Stimulated activated CD4-positive, alpha-beta T cell treated with anti-CD3 and anti-CD28 coated beads, Interleukin-2, amount 100 ng/mL, for 48 hours (primary cell): ENCODE results near the gene NHLRC4.

Experiments
- DNase-seq, 2 donors: peaks; one replicate each; pipeline ENCODE4 v3.0.0-alpha.2; 2020

Gene NHLRC4, protein sequence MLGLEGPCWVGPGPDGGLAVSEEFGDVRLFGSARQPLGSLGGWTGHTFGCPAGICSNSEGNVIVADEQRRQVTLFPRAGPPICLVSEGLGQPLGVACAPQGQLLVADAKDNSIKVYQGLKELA

DNA sequence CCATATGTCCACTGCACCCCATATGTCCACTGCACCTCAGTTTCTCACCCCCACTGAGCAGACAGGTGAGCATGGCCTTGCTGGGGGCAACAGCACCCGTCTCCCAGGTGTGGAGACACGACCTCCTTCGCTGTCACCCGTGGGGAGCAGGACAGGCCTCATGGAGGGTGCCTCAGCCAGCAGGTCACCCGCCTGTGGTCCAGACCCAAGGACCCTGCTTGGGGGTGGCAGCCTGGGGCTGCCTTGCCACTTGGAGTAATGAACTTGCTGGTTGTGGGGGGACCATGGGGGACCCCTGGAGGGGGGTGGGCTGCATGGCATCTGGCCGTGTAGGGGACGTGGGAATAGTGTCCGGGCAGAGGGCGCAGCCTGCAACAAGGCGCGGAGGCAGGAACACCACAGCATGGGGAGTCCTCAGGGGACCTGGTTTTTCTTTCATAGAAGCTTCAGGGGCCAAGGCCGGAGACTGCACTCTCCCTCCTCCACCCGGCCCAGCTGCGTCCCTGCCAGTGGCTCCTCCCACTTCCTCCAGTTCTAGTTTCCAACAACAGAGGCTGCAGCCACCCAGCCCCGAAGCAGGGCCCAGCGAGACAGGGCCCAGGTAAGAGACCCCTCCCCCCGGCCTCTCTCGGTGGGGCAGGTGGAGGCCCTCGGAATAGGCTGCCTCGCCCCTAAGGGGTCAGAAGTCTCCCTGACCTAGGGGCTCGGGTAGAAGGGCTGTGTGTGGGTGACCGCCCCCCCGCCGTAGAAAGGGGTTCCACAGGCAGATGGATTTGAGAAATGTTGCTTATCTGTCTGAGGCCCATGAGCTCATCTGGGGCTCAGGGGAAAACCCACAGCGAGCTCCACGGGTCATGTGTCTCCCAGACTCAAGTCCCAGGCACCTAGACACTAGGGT, at the start of gene NHLRC4:
TSS of gene NHLRC4 (plus strand) at position 531 of the 898 bp plus-strand sequence. CDS start 1,043 bp downstream, outside the sequence.
- DNase-seq, result peak; percentile 28 to 37

DNA sequence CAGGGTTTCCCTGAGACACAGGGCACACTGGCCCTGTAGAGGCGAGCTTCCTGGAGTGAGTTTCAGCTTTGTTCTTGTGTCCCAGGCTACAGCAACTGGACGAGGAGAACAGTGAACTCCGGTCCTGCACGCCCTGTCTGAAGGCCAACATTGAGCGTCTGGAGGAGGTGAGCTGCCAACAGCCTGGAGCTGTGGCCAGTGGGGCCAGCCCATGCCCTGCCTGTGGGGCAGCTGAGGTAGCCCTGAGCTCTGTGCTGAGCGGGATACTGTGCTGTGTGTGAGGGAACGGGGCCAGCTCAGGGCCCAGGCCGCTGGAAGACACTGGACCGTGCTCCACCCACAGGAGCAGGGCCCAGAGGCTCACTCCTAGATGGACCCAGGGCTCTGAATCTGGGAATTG, 47.9 kb upstream of the NHLRC4 start:
- DNase-seq, result no peak

DNA sequence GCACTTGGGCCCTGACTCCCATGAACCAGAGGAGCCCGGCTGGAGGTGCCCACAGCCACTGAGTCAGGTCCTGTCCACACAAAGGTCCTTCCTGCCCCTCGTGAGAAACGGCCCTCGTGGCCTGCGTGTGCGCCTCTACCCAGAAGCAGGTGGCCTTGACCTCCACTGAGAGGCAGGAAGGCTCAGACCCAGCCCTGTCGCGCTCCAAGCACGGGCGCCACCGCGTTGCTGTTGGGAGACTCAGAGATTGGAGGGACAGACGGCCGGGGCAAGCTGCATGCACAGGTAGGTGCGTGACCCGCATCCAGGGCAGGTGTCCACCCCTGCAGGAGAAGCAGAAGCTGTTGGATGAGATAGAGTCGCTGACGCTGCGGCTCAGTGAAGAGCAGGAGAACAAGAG, 47.4 kb upstream of the NHLRC4 start:
- DNase-seq, result no peak

DNA sequence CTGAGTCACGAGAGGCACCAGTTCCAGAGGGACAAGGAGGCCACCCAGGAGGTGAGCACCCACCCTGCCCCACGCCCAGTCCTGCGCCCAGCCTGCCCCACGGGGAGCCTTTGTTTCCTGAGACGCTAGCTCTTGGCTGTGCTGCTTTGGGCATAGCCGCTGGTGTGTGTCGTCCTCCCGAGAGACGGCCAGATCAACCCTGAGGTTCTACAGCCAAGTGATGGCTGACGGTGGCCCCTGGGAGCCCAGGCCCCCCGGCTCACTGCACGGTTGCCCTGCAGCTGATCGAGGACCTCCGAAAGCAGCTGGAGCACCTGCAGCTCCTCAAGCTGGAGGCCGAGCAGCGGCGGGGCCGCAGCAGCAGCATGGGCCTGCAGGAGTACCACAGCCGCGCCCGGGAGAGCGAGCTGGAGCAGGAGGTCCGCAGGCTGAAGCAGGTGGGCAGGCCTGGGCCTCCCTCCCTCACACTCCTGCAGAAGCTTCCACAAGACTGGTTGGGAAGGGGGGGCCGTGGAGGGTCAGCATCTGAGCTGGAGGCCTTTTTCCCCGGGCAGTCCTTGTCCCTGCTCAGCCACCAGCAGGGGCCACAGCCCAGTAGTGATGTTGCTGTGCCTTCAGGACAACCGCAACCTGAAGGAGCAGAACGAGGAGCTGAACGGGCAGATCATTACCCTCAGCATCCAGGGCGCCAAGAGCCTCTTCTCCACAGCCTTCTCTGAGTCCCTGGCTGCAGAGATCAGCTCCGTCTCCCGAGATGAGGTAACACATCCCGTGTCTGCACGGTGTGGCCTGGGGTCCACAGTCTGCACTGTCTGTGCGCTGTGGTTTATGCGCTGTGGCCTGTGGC, 46.7 kb upstream of the NHLRC4 start:
- DNase-seq, result no peak

DNA sequence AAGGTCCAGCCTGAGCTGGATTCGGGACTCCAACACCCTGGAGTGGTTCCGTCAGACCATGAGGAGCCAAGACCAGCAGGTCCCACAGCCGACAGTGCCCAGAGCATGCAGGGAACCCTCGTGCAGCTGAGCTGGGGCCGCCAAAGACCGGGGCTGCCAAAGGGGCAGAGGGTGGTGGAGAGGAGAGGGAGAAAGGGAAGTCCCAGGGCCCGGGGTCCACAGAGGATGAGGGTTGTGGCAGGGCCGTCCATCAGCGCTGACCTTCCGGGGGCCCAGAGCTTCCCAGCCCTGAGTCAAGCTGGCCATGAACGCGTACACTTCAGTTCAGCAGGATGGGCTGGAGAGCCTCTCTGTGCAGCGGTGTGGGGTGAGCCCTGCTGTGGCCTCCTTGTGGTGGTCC, 46.0 kb upstream of the NHLRC4 start:
- no peak for DNase-seq

DNA sequence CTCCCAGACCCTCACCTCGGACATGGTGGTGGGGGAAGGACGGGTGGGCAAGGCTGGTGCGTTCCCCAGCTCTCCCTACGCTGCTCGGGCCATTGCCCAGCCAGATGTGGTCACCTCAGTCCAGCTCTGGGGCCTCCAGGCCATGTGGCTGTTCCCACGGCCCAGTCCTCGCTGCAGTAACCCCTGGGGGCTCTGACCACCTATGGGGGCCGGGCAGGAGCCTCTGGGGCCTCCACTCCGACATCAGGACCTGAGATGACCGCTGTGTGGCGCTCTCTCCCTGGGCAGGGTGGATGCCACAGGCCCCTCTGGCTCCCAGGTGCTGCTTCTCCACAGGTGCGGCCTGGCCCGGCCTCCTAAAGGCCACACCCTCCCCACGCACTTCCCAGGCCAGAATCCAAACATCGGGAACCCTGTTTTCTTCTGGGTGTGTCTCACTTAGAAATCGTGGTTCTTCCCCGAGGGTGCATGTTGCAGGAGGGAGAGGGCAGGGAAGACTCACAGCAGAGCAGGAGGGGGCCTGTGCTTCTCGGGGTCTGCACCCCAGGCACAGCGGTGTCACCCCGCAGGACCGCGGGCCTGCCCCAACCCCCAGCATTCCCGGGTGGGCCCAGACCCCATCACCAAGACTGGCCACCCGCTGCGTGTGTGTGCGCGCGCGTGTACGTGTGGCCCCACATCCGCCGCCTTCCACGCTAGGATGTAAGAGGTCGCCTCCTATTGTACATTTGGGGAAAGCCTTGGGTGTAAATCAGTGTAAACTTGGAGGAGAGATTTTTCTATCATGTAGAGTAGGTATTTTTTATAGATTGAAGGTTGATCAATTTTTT, 45.2 kb upstream of the NHLRC4 start:
- no peak for DNase-seq

DNA sequence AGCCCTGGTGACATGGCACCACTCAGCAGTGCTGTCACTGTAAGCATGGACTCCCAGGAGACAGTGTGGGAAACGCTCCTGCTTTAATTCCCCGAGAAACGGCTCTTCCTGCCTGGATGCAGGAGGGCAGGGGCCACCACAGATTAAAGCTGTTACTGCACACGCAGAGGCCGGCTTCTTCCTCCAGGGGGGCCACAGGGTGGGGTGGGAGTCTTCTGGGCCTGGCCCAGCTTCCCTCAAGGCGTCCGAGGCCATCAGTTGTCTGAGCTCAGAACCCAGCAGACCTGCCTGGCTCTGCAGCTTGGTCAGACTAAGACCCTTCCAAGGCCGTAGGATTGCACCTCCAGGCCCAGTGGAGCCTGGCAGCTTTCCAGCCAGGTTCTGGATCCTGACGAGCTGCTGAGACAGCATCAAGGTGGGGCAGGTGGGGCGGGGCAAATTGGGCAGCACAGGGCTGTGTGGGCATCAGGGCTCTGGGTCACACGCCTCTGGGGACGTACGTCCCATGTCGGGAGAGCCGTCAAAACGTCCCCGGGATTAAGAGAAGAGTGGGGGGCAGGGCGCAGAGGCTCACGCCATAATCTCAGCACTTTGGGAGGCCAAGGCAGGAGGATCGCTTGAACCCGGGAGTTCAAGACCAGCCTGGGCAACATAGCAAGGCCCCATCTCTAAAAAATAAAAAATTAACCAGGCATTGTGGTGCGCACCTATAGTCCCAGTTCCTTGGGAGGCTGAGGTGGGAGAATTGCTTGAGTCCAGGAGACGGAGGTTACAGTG, 44.3 kb upstream of the NHLRC4 start:
- no peak for DNase-seq

DNA sequence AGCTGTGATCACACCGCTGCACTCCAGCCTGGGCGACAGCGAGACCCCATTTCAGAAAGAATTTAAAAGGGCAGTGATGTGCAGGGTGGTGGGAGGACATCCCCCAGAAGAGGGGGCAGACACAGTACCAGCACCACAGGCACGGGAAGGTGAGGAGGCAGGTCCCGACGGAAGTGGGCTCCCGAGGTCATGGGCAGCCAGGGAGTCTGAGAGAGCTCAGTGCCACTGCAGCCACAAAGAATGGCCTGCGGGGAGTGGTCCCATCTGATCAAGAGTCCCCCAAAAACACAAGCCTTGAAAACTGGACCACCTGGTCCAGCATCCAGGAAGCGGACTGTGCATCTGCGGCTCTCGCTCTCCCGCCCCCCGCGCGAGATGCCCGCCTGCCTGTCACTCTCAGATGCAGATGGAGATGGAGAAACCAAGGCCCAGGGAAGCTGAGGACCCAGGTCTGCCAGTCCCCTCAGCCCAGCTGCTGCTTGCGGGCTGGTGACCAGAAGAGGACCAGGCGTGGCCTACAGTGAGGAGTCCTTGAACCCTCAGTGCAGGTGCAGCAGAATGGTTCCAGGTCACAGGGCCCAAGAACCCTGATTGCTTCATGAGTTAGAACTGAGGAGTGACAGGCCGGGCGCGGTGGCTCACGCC, 43.6 kb upstream of the NHLRC4 start:
- DNase-seq, result no peak

DNA sequence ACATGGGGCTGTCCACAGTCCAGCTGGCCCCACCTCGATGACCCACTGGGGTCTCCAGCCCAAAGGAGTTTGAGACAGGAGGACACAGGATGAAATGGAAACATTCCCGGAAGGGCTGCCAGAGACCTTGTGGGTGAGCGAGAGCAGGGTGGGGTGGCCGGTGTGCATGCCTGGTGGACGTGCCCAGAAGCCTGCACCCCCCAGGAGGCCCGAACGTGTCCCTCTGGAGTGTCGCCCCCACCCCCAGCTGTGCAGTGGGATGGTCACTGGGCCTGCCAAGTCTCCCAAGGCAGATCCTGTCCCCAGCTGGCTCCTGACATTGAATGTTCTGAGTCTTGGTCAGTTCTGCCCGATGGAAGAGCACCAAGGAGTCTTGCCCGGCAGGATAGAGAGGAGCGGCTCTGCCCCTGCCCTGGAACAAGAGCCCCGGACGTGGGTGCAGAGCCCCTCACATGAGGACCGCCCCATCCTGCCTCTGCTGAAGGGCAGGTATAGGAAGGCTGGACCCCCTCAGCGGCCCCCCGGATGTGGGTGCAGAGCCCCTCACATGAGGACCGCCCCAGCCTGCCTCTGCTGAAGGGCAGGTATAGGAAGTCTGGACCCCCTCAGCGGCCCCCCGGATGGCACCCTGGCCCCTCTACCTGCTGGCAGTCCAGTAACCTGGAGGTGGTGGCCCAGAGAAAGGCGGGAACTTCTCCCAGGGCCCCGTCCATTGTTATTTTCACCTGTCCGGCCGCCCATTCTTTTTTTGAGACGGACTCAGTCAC, 42.3 kb upstream of the NHLRC4 start:
- no peak for DNase-seq

DNA sequence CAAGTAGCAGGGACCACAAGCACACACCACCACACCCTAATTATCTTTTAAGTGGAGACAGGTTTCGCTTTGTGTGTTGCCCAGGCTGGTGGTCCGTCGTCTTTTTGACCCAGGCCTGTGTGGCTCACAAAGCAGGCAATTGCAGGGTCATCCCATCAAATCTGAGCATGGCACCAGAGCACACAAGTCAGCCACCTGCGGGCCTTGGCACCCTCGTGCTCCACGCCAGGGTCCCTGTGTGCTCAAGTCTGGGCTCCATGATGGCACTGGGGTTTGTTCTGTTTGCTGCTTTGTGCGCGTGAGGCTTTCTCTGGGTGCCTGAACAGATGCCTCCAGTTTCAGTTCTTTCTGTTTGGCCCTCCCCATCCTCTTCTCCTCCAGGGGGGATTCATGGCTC, 41.7 kb upstream of the NHLRC4 start:
- DNase-seq, result no peak

DNA sequence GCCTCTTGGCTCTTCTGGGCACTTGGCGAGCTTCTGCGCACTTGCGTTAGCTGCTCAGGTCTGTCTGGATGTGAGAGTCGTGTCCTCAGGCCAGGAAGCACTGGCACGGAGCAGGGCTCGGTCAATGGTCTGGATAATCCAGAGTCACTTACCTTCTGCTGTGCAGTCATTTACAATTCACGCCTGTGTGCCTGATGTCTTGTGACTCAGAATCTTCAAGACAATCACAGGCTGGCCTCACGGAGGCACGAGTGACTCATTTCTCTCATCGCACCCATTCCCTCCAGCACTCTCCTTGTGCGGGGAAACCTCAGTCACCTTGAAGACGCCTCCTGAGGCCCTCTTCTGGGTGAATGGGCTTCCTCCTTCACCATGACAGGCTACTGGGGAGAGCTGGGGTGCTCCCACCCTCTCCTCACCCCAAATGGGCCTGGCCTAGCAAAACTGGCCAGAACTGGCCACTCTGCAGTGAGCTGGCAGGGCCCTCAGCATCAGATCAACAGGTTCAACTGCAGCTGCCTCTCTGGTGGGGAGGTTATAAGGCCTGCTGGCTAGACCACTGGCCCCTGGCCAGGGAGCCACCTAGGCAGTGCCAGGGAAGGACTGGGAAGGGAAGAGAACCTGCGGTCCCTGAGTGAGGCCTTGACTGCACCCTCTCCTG, 41.2 kb upstream of the NHLRC4 start:
- peak; percentile 63 to 64 for DNase-seq

DNA sequence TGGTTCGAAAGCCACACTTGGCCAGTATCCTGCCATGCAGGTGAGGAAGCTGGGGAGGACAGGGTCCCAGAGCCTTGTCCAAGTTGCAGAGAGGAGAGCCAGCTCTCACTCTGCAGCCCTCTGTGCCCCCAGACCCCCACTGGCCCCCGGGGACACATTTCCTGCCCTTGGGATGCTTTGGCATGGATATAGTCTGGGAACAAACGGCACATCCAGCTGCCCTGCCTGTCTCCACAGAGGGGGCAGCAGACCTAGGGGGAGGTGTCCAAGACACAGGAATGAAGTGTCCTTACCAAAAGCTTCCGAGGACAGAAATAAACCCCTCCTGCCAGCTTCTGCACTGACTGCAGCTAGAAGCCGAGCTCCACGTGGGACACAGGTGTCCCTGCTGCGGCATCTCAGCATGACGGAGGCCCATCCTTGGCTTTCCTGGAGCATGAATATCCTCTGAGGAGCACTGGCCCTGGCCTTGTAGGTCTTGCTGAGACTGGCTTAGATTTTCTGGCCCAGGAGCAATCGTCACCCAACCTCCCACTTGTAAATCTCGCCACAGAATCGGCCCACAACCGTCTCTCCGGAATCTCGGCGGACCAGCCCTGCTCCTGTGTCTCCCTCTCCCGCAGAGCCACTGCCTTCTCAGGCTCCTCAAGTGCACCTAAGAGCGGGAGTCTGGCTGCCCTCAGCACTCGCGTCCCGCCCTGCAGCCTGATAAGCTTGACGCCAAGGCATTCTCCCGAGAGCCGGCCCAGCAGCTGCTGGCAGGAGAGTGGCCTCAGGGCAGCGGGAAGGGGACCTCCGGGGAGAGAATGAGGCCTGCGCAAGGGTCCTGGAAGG, 40.4 kb upstream of the NHLRC4 start:
- peak; percentile 19 to 21 for DNase-seq

DNA sequence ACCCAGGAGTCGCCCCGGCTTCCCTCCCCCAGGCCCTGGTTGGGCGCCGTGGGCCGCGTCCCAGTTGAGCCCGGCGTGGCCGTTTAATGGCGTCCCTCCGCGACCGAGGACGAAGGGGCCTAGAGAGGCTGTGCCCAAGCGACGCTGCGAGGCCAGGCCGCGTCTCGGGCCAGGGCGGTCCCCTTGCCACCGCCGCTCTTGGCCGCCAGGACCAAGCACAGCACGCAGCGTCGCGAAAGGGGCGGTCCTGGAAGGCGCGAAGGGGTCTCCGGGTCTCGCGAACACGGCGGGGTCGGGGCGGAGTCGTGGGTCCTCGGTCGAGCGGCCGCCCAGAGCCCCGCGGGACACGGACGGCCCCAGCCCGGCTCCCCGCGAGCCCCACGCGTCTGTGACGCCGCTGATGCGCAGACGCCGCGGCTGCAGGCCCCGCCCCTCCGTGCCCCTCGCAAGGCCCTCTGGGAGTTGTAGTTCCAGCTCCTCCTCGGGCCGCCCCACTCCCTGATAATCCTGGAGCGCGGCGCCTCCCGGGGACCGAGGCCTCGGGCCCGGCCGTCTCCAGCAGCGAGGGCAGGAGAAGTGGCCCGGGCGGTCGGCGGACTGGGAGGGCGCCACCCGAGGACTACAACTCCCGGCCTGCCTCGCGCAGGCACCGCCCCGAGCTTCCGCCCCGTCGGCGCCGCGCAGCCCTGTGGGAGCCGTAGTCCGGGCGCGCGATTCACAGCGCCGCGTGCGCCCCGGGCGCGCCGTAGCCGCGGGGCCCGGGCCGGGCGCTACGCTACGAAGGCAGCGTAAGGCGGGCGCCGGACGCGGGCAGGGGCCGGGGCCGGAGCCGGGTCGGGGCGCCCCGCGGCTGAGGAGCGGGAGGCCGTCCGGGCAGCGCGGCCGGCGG, 39.5 kb upstream of the NHLRC4 start, which contains the start of gene CAPN15:
TSS of gene CAPN15 (plus strand) at position 698 of the 889 bp plus-strand sequence. CDS start 19,127 bp downstream, outside the sequence.
- DNase-seq, result peak; percentile 76 to 84

DNA sequence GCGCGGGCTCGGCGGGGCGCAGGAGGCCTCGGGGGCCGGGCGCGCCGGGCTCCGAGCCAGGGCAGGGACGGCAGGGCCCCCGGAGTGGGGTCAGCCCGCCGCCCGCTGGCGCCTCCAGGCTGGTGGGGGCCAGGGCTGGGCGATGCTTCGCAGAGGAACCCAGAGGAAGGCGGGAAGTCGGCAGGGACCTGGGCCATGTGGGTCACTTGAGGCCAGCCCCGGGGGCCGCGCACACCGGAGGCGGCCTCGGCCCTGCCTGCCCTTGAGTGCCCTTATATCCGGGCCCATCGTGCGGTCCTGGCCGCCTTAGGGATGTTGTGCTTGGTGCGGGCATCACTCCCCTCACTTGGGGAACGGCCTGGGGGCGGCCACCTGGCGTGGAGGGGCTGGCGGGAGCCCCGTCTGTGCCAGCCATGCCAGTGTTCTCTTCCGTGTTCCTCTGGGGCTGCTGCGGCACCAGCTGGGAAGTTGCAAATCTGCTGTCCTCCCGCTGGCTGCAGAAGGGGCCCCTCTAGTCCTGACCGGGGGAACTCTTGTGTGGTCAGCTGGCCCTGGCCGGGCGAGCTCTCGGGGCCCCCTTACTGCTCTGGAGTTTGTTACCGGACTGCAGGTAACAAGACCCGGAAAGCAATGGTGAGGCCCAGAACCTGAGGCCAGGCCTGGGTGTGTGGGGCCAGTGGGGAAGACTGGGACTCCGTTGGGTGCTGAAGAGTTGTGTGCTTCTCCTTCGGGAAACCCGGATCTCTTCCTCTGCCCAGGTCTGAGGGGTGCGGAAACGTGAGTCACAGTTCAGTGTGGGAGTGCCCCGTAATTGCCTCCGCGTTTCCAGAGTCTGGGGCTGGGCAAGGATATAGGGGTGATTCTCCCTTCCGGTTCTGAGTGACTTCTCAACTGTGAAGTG, 38.4 kb upstream of the NHLRC4 start:
- DNase-seq, result peak; percentile 25 to 35

DNA sequence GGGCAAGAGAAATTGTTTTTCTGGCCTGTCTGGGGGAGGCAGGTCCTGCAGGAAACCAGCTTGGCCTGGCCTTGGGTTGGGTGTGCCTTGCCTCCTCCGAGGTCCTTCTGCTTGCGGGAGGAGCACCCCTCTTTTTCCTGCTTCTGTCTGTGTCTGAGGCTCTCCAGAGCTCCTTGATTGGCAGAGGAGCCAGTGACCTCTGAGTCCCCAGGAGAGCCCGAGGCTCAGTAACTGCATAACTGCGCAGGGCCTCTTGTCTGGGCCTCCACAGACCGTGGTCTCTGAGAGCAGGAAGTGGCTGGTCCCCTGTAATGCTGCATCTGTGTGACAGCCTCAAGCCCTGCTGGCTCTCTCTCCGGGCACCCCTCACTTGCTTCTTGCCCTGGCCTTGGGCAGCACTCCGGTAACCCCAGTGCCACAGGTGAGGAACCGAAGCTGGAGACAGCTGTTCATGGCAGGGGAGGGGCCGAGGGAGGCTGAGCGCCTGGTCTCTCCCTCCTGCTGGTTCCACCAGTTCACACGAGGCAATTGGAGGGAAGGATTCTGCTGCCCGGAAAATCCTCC, 37.7 kb upstream of the NHLRC4 start:
- no peak for DNase-seq

DNA sequence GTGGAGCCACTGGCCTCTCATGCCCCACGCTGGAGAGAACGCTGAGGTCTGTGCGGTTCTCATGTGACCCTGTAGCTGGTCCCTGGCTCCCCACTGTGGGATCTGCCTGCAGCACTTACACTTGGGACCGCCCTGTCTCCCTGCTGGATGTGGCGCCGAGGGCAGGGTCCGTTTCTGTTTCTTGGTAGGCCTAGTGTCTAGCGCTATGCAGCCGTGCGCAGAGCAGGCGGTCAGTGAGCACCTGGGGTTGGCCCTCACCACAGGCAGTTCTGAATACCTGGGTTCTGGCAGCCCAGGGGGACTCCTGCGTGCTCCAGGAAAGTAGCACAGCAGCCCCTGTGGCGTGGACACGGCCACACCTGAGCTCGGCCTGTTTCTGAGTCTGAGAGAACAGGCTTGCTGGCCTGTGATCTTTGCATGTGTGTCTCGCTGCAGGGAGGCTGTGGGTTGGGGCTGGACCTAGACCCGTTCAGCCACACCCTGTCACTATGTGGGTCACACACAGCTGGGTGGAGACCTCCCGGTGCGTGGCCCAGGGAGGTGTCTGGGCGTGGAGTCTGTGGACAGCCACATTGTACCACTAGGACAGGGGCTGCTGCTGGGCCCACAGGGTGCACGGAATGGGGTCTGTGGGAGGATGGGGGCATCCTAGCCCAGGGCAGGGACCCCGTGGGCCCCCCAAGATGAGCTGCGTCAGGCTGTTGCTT, 36.5 kb upstream of the NHLRC4 start:
- no peak for DNase-seq
